HG02981 (cell line): ENCODE results near the gene SIK1.
"Not testable (repeated sequence)": the region's sequence is repeated elsewhere in the genome, so short reads cannot be mapped to it uniquely, and the experiment has no call there.

ENCODE experiments used
- ATAC-seq: cut with Tn5 transposase; IDR thresholded peaks from one replicate; pipeline ENCODE4 v1.9.1; 2021; ENCODE audit warnings: mild to moderate bottlenecking, moderate library complexity; ENCODE audit not compliant: unreplicated experiment

The SIK1 gene

GRCh38 chr21:43440835-43441727, 14.2 kb upstream of the SIK1 start:
- not testable (repeated sequence) for ATAC-seq

GRCh38 chr21:43439316-43440075, 12.6 kb upstream of the SIK1 start:
- not testable (repeated sequence) for ATAC-seq

GRCh38 chr21:43436272-43436671, 9.3 kb upstream of the SIK1 start:
- not testable (repeated sequence) for ATAC-seq

GRCh38 chr21:43433340-43434136, 6.6 kb upstream of the SIK1 start:
- ATAC-seq: not testable (repeated sequence)

GRCh38 chr21:43430830-43431416, 4.0 kb upstream of the SIK1 start:
- ATAC-seq: not testable (repeated sequence)

- not testable (repeated sequence) for ATAC-seq
Measured at GRCh38 chr21:43428964-43429363, 2.0 kb upstream of the SIK1 start.

- ATAC-seq: peak; percentile 77
Measured at GRCh38 chr21:43427242-43427559, 270 bp upstream of the SIK1 start.

GRCh38 chr21:43426004-43426403, 927 bp downstream of the SIK1 start:
- ATAC-seq: not testable (repeated sequence)

- not testable (repeated sequence) for ATAC-seq
Measured at GRCh38 chr21:43419475-43419874, 7.5 kb downstream of the SIK1 start.

- not testable (repeated sequence) for ATAC-seq
Measured at GRCh38 chr21:43414576-43414975, 12.4 kb downstream of the SIK1 start.

GRCh38 chr21:43412020-43412788, 14.7 kb downstream of the SIK1 start:
- not testable (repeated sequence) for ATAC-seq

GRCh38 chr21:43410456-43411068, 16.4 kb downstream of the SIK1 start:
- ATAC-seq: peak; percentile 56

- ATAC-seq: not testable (repeated sequence)
Measured at GRCh38 chr21:43407139-43407538, 19.8 kb downstream of the SIK1 start.

- ATAC-seq: not testable (repeated sequence)
Measured at GRCh38 chr21:43404450-43404849, 22.5 kb downstream of the SIK1 start.

- ATAC-seq: not testable (repeated sequence)
Measured at GRCh38 chr21:43403651-43404430, 23.1 kb downstream of the SIK1 start.

- not testable (repeated sequence) for ATAC-seq
Measured at GRCh38 chr21:43401125-43401524, 25.8 kb downstream of the SIK1 start.

GRCh38 chr21:43399595-43400015, 27.3 kb downstream of the SIK1 start:
- ATAC-seq: not testable (repeated sequence)

- ATAC-seq: not testable (repeated sequence)
Measured at GRCh38 chr21:43399136-43399535, 27.8 kb downstream of the SIK1 start.

GRCh38 chr21:43398533-43398932, 28.4 kb downstream of the SIK1 start:
- not testable (repeated sequence) for ATAC-seq
